ENCODE results near the gene ETF1.

ETF1 gene

GRCh38 chr5:138529812-138530211 lies 13.2 kb downstream of the ETF1 start:
- DNase-seq (ENCODE audit: low spot score) = no peak

GRCh38 chr5:138528744-138529469 lies 14.1 kb downstream of the ETF1 start:
- DNase-seq (ENCODE audit: low spot score) = no peak

DNA sequence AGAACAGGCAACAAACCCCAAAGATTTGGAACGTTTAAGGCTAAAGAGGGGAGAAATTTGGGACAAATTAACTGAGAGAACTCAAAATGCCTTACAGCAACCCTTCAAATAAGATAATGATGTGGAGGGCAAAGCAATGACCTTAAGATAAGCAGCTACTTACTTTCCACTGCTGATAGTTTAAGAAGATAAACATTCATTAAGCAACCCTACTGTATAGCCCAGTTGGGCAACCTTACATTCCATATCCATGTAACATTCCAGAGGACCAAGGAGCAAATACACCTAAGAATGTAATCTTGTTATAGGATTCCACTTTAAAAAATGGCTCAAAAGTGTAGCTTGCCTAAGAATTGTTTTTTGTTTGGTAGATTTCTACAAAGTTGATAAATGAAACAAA lies 14.8 kb downstream of the ETF1 start:
- DNase-seq (ENCODE audit: low spot score) = no peak

- no peak for DNase-seq (ENCODE audit: low spot score)
These were observed 15.9 kb downstream of the ETF1 start for GRCh38 chr5:138527170-138527569.

DNA sequence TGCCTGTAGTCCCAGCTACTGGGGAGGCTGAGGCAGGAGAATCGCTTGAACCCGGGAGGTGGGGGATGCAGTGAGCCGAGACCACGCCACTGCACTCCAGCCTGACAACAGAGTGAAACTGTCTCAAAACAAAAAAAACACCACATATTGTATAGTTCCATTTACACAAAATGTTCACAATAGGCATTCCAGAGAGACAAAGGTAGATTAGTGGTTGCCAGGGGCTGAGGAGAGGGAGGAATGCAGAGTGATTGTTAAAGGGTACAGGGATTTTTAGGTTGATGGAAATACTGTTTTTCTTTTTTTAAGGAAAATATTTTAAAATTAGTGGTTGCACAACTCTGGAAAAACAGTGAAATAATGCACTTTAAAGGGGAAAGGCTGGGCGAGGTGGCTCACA lies 19.6 kb downstream of the ETF1 start:
- no peak for DNase-seq (ENCODE audit: low spot score)

GRCh38 chr5:138520971-138521370 lies 22.1 kb downstream of the ETF1 start:
- DNase-seq (ENCODE audit: low spot score) = no peak

DNA sequence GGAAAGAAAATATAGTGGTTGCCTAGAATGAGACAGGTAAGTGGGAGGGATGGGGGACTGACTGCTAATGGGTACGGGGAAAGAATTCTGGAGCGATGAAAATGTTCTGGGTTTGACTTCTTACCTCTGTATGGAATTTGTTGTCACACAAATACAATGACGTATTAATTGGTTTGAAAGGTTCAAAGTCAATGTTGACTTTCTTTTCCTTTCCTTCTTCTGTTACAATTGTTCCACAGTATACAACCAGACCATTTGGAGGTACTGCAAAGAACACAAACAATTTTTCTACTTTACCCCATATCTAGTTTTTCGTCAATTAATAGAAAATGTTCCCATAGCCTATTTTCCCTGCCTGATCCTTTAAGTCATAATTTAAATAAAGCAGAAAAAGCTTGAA lies 25.6 kb downstream of the ETF1 start:
- DNase-seq (ENCODE audit: low spot score) = no peak

DNA sequence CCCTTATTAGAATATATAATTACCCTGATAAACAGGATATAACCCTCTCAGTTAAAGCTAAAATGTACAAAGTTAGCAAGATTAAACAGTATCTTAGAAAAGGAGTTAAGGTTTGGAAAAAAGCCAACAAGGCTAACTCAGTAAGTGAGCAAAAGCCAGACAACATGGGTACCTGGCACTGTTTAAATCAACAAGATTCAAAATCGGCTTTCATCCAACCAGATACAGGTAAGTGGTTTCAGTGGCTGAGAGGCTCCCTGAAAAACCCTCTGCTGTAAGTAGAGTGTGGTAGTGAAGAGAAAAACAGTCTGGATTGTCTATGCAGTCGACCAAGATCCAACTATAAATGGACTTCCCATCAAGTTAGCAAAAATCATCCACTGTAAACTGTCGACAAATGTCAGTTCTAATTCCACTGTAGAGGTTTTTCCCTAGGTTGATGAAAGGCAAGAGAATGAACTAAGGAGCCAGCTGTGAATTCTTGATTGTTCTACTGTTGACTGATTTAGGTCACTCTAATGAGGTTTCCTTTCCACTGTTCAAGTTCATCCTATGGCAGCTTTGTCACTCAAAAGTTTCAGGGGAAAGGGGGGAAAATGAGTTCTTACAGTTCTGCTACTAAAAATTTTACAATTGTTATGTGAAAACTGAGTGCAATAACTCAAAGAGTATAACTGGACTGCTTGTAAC lies 27.3 kb downstream of the ETF1 start:
- no peak for DNase-seq (ENCODE audit: low spot score)

- DNase-seq (ENCODE audit: low spot score) = no peak
These were observed 29.0 kb downstream of the ETF1 start for GRCh38 chr5:138514021-138514420.

- DNase-seq (ENCODE audit: low spot score) = no peak
These were observed 34.1 kb downstream of the ETF1 start for GRCh38 chr5:138508958-138509357.

- DNase-seq (ENCODE audit: low spot score) = peak; percentile 24
These were observed 35.6 kb downstream of the ETF1 start for GRCh38 chr5:138507485-138507884.

- DNase-seq (ENCODE audit: low spot score) = no peak
These were observed 36.4 kb downstream of the ETF1 start for GRCh38 chr5:138506370-138507306.

DNA sequence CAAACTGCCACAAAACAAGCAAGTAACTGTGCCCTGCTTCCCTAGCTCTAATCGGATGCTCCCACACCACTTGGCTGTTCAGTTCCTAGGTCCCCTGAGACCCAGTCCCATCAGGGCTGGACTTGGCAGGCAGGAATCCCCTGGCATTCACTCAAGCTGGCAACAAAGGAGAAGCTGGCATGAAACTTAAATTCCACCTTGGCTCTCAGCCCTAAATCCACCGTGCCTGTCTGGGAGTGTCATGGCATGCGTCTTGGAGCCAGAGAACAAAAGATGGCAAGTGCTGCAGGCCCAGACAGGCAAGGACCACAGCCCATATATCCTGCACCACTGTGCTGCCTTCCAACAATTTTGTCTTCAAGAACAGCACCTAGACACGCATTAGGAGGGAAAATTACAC lies 38.2 kb downstream of the ETF1 start:
- DNase-seq (ENCODE audit: low spot score) = peak; percentile 49

GRCh38 chr5:138503487-138504270 lies 39.4 kb downstream of the ETF1 start:
- DNase-seq (ENCODE audit: low spot score) = peak; percentile 86

GRCh38 chr5:138502521-138502920 lies 40.5 kb downstream of the ETF1 start:
- no peak for DNase-seq (ENCODE audit: low spot score)

DNA sequence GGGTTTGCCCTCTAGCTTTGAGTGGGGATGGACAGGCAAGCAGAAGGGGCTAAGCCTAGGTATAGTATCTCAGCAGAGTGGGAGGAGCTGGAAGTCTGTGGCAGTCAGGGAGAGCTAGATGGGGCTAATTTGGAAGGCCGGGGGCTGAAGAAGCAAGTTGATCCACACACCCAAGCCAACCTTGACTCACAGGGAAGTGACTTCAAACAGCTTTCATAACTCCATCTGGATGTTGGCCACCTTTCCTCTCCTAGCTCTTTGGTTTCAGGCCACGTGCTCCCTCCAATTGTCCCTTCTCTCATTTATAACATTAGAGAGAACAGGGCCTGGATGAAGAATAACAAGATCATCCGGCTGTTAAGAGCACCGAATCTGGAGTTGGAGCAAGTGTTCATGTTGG lies 40.9 kb downstream of the ETF1 start:
- DNase-seq (ENCODE audit: low spot score) = no peak

GRCh38 chr5:138498376-138498775 lies 44.7 kb downstream of the ETF1 start:
- no peak for DNase-seq (ENCODE audit: low spot score)

- no peak for DNase-seq (ENCODE audit: low spot score)
These were observed 47.7 kb downstream of the ETF1 start for GRCh38 chr5:138495351-138495750.

DNA sequence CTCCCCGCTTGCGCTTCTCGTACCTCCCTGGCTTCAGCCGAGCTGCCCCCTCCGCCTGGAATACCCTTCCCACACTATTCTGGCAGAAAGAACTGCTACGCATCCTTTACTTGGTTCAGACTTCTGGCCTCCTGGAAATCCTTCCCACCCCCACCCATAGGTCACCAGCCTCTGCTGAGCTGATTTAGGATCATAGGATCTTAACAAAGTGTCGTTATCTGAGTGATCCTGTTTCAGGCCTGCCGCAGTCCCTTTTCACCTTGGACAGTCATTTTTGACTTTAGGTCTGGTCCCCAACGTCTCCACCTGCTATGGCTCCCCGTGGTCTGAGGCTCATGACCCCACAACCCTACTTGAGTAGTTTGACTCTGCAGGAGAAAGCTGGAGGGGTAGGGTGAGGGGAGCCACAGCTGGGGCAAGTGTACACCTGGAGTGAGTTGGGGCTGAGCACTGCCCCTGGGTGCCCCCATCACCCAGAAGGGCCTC lies 50.4 kb downstream of the ETF1 start:
- no peak for DNase-seq (ENCODE audit: low spot score)

GRCh38 chr5:138491669-138492559 lies 51.1 kb downstream of the ETF1 start:
- peak; percentile 95 for DNase-seq (ENCODE audit: low spot score)

GRCh38 chr5:138491284-138491648 lies 51.8 kb downstream of the ETF1 start:
- no peak for DNase-seq (ENCODE audit: low spot score)

Data from Ammon's horn (tissue), 1 donor.